ENCODE results near the gene ZNF790. TPM values are rescaled to one million over a fixed set of nuclear protein-coding genes. Genes with fewer than 3 reads are reported as not detected.

The ZNF790 gene
- 10 to 100 TPM in 1 of 8 experiments, 1 to 10 TPM in 6, under 1 TPM in 1; 0.54 to 11.1 (median 6.5) TPM for total RNA-seq

DNA sequence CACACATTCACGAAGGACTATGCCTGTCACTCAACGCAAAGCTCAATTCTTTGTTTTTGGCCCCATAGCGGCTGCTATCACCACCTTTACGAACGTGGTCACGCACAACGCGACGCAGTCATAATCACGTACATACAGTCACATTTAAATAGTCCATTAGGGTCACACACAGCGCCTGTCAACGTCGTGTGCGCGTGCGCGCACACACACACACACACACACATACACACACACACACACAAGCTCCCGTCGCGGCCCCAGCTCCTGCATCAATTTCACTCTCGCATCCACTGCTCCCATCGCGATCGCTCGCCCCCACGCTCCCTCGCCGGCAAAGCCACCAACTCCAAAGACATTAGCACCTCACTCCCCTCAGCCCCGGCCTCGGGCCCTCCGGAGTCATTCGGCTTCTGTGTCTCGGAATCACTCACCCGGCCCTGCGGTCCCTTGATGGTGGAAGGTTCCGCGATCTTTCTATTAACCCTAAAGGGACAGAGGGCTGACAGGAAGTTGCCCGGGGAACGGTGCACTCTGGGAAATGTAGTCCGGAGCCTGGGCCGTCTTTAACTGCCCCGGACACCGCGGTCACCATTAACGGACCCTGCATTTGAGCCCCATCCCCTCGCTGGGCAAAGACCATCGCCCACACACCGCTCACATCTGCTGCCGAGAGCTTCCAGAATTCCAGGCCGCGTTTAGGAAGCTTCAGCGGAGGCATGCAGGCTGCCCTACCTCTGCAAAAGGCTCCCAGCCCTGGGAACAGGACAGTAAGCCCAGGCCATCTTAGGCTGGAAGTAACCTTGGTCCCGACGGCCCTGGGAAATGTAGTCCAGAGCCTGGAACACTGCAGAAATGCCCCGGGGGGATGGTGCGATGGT, at the start of gene ZNF790:
Gene ZNF790, minus strand, starts transcription at position 482 of the 878 bp plus-strand sequence. CDS start 12,768 bp downstream, outside the sequence.
- peak; percentile 95 to 98 (median 96) for ATAC-seq (replicated peaks in 6 of 8)
- Histone ChIP-seq H3K4me3 (peak within 1 kb of the TSS; percentile 61 to 91 (median 85)), H3K27ac (peak within 1 kb of the TSS; percentile 91 to 96), H3K4me1 (replicated peaks in 1 of 2) (peaks cover 3 to 7% of the 10 kb centered on the region in 2 donors)
- in situ Hi-C loops (cut with MboI; ENCODE audit: low pct_unique_long_range_greater_than_20kb in 2 of 9, low sequenced_read_pairs in 9 of 9, unreplicated experiment in 9 of 9) = no loop called here
- WGBS, 10 experiments = 0 to 5% (median 3%) methylated on average over 7 to 26 of the region's 56 CpGs; no CpG with 5 or more reads in 4 of the 10 experiments

DNA sequence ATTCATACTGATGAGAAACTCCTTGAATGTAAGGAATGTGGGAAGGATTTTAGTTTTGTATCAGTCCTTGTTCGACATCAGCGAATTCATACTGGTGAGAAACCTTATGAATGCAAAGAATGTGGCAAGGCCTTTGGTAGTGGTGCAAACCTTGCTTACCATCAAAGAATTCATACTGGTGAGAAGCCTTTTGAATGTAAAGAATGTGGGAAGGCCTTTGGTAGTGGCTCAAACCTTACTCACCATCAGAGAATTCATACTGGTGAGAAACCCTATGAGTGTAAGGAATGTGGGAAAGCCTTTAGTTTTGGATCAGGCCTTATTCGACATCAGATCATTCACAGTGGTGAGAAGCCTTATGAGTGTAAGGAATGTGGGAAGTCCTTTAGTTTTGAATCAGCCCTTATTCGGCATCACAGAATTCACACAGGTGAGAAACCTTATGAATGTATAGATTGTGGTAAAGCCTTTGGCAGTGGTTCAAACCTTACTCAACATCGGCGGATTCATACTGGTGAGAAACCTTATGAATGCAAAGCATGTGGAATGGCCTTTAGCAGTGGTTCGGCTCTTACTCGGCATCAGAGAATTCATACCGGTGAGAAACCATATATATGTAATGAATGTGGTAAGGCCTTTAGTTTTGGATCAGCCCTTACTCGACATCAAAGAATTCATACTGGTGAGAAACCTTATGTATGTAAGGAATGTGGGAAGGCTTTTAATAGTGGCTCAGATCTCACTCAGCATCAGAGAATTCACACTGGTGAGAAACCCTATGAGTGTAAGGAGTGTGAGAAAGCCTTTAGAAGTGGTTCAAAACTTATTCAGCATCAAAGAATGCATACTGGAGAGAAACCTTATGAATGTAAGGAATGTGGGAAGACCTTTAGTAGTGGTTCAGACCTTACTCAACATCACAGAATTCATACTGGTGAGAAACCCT, 39.1 kb upstream of the ZNF790 start:
- no peaks in the 10 kb centered on the region for H3K4me1 ChIP-seq (replicated peaks in 1 of 2)
- no peak overlapping the region for H3K4me3 ChIP-seq
- H3K27ac ChIP-seq = no peak overlapping the region
- in situ Hi-C loops (cut with MboI; ENCODE audit: low pct_unique_long_range_greater_than_20kb in 2 of 9, low sequenced_read_pairs in 9 of 9, unreplicated experiment in 9 of 9) = no loop called here
- WGBS, 10 experiments = 78 to 100% (median 93%) methylated on average over 2 to 10 of the region's 10 CpGs
- ATAC-seq (replicated peaks in 6 of 8) = no peak

- no peak for ATAC-seq (replicated peaks in 6 of 8)
- 80 to 100% (median 90%) methylated on average over 2 to 3 of the region's 3 CpGs; no CpG with 5 or more reads in 3 of the 10 experiments for WGBS, 10 experiments
- in situ Hi-C loops (cut with MboI; ENCODE audit: low pct_unique_long_range_greater_than_20kb in 2 of 9, low sequenced_read_pairs in 9 of 9, unreplicated experiment in 9 of 9) = no loop called here
- Histone ChIP-seq H3K27ac (no peak overlapping the region), H3K4me3 (peak overlapping the region in 4 of 5 donors; percentile 67 to 98 (median 76)), H3K4me1 (replicated peaks in 1 of 2) (peaks cover 3 to 8% of the 10 kb centered on the region in 2 donors)
Measured at GRCh38 chr19:36851898-36852297, 13.7 kb upstream of the ZNF790 start.

DNA sequence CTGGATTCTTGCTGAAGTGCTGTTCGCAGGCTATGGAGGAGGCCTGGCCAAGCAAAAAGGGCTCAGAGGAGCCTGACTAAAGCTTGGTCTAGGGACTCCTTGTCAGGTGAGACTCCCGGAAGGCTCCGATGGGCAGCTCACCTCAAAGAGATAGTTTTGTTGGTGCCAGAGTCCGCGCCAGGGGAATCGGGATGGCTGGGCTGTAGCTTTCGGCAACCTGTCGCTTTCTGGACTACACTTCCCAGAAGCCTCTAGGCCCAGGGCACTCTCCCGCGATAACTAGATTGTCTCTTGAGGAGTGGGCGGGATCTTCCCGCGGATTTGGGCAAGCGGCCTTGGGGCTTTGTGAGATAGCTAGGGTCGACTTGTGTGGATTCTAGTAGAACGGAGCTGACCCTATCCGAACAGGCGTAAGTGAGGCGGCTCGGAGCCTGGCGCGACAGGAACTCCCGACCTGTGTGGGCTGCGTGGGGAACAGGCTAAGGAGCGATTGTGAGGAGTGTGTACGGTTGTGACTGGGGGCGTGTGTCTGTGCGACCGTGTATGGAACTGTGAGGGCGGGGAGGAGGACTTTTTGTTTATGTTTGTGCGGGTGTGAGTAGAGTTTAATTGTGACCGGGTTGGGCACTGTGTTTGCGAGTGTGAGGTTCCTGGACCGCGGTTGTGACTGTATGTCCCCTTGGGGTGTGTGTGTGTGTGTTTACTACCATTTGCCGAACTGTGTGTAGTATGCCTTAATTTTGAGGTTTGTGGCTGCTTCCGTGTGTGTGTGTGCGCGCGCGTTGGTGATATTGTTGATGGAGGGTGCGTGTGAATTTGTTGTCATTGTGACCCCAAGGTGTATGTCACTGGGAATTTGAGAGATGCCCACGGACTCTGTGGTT, 12.6 kb upstream of the ZNF790 start, which contains the start of gene ZNF345:
Gene ZNF345, plus strand, starts transcription at position 318 of the 884 bp plus-strand sequence. CDS start 25,955 bp downstream, outside the sequence.
- peak within 1 kb of the TSS; percentile 59 to 74 for H3K27ac ChIP-seq
- in situ Hi-C loops (cut with MboI; ENCODE audit: low pct_unique_long_range_greater_than_20kb in 2 of 9, low sequenced_read_pairs in 9 of 9, unreplicated experiment in 9 of 9) = no loop called here
- peak within 1 kb of the TSS; percentile 67 to 98 (median 83) for H3K4me3 ChIP-seq
- peaks cover 3 to 8% of the 10 kb centered on the region in 2 donors for H3K4me1 ChIP-seq (replicated peaks in 1 of 2)
- ATAC-seq (replicated peaks in 6 of 8) = peak; percentile 84 to 95 (median 92)
- WGBS, 10 experiments = 0 to 5% (median 3%) methylated on average over 2 to 29 of the region's 43 CpGs; no CpG with 5 or more reads in 2 of the 10 experiments

- ATAC-seq (replicated peaks in 6 of 8) = peak; percentile 86 to 94 (median 92)
- H3K27ac ChIP-seq = peak overlapping the region; percentile 59 to 74
- peak overlapping the region; percentile 67 to 98 (median 83) for H3K4me3 ChIP-seq
- peaks cover 3 to 8% of the 10 kb centered on the region in 2 donors for H3K4me1 ChIP-seq (replicated peaks in 1 of 2)
- in situ Hi-C loops (cut with MboI; ENCODE audit: low pct_unique_long_range_greater_than_20kb in 2 of 9, low sequenced_read_pairs in 9 of 9, unreplicated experiment in 9 of 9) = no loop called here
- 1 to 20% (median 13%) methylated on average over 1 to 28 of the region's 36 CpGs; no CpG with 5 or more reads in 2 of the 10 experiments for WGBS, 10 experiments
Measured at GRCh38 chr19:36849701-36850558, 11.7 kb upstream of the ZNF790 start.

DNA sequence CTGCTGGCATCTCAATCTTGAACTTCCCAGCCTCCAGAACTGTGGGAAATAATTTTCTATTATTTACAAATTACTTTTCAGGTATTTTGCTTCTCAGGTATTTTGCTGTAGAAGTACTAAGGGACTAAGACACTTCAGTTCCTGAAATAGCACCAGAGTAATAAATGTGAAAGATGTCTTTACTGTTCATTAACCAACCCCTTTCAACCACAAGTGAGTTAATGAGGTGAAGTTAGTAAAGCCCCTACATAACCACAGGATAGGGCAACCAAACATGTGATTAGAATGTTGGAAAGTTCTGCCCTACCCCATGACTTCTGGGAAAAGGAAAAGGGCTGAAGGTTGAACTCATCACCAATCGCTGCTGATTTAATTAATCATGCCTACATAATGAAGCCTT, 9.8 kb upstream of the ZNF790 start:
- WGBS, 10 experiments = 67 to 90% (median 83%) methylated on average over 1 of the region's 1 CpG; no CpG with 5 or more reads in 4 of the 10 experiments
- in situ Hi-C loops (cut with MboI; ENCODE audit: low pct_unique_long_range_greater_than_20kb in 2 of 9, low sequenced_read_pairs in 9 of 9, unreplicated experiment in 9 of 9) = no loop called here
- Histone ChIP-seq H3K4me3 (no peak overlapping the region), H3K4me1 (replicated peaks in 1 of 2) (peaks cover 3 to 8% of the 10 kb centered on the region in 2 donors), H3K27ac (no peak overlapping the region)
- ATAC-seq (replicated peaks in 6 of 8) = no peak

- 0 to 87% (median 11%) methylated on average over 1 to 10 of the region's 12 CpGs; no CpG with 5 or more reads in 3 of the 10 experiments for WGBS, 10 experiments
- peak in 2 of 8 experiments; percentile 7 to 13 for ATAC-seq (replicated peaks in 6 of 8)
- Histone ChIP-seq H3K4me1 (replicated peaks in 1 of 2) (peaks cover 3 to 7% of the 10 kb centered on the region in 2 donors), H3K27ac (peak overlapping the region; percentile 91 to 96), H3K4me3 (peak overlapping the region; percentile 61 to 91 (median 85))
- in situ Hi-C loops (cut with MboI; ENCODE audit: low pct_unique_long_range_greater_than_20kb in 2 of 9, low sequenced_read_pairs in 9 of 9, unreplicated experiment in 9 of 9) = no loop called here
Measured at GRCh38 chr19:36838784-36839324, 667 bp upstream of the ZNF790 start.

- in situ Hi-C loops (cut with MboI; ENCODE audit: low pct_unique_long_range_greater_than_20kb in 2 of 9, low sequenced_read_pairs in 9 of 9, unreplicated experiment in 9 of 9) = no loop called here
- 5 to 94% (median 41%) methylated on average over 1 to 8 of the region's 8 CpGs for WGBS, 10 experiments
- Histone ChIP-seq H3K4me3 (peak overlapping the region; percentile 61 to 91 (median 85)), H3K4me1 (replicated peaks in 1 of 2) (peaks cover 3 to 7% of the 10 kb centered on the region in 2 donors), H3K27ac (peak overlapping the region; percentile 91 to 96)
- ATAC-seq (replicated peaks in 6 of 8) = no peak
Measured at GRCh38 chr19:36837176-36837905, 846 bp downstream of the ZNF790 start.

DNA sequence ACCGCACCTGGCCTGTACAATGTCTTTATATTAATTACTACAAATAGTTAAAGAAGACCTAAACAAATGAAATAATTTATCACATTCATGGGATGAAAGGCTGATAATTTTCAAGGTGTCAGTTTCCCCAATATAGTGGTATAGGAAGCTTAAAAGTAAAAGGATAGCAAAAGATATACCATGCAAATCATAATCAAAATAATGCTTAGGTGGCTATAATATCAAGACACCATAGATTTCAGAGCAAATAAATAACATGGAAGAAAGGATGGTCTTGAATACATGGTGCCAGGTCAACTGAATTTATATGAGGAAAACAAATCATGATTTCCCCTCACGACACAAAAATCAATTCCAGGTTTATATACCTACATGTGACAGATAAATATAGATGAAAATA, 4.8 kb downstream of the ZNF790 start:
- Histone ChIP-seq H3K4me1 (replicated peaks in 1 of 2) (peaks cover 3 to 5% of the 10 kb centered on the region in 2 donors), H3K27ac (no peak overlapping the region), H3K4me3 (no peak overlapping the region)
- in situ Hi-C loops (cut with MboI; ENCODE audit: low pct_unique_long_range_greater_than_20kb in 2 of 9, low sequenced_read_pairs in 9 of 9, unreplicated experiment in 9 of 9) = no loop called here
- ATAC-seq (replicated peaks in 6 of 8) = no peak
- WGBS, 10 experiments = 43 to 100% (median 80%) methylated on average over 1 to 2 of the region's 2 CpGs; no CpG with 5 or more reads in 1 of the 10 experiments

- no peak overlapping the region for H3K27ac ChIP-seq
- no peaks in the 10 kb centered on the region for H3K4me1 ChIP-seq (replicated peaks in 1 of 2)
- no peak for ATAC-seq (replicated peaks in 6 of 8)
- H3K4me3 ChIP-seq = no peak overlapping the region
- 50 to 100% (median 98%) methylated on average over 1 to 5 of the region's 5 CpGs; no CpG with 5 or more reads in 3 of the 10 experiments for WGBS, 10 experiments
- in situ Hi-C loops (cut with MboI; ENCODE audit: low pct_unique_long_range_greater_than_20kb in 2 of 9, low sequenced_read_pairs in 9 of 9, unreplicated experiment in 9 of 9) = no loop called here
Measured at GRCh38 chr19:36821758-36822157, 16.4 kb downstream of the ZNF790 start.

Measured in motor neuron (in vitro differentiated cells).